A549 (cell line): ENCODE measurements around the gene SHFL.

Source experiments
- CTCF ChIP-seq: fragments of >200 bp; sonication (Bioruptor Twin); formaldehyde crosslinking; IDR thresholded peaks from 3 replicates; pipeline ENCODE4 v1.5.1; 2016
- MYC ChIP-seq: IDR thresholded peaks from 2 replicates; pipeline ENCODE4 v1.6.1; 2012; ENCODE audit warnings: mild to moderate bottlenecking, inconsistent platforms, low read length, improper control_type of control experiment, borderline replicate concordance
- REST ChIP-seq: fragments of 200-600 bp; sonication (generic); IDR thresholded peaks from 2 replicates; pipeline ENCODE4 v1.6.1; 2016; ENCODE audit warnings: antibody characterized with exemption, mild to moderate bottlenecking, moderate library complexity
- SMC3 ChIP-seq: fragments of >200 bp; sonication (Bioruptor Twin); formaldehyde crosslinking; IDR thresholded peaks from 3 replicates; pipeline ENCODE4 v1.6.1; 2018; ENCODE audit warnings: inconsistent platforms

- TF ChIP-seq CTCF: no peak
- TF ChIP-seq MYC: no peak
- no peak for TF ChIP-seq REST
- no peak for TF ChIP-seq SMC3
Observed at GRCh38 chr19:10124429-10124828, 38.3 kb downstream of the SHFL start.
